Measurements from ENCODE around the gene LYAR. TPM values are rescaled to one million over a fixed set of nuclear protein-coding genes. Genes with fewer than 3 reads are reported as not detected.
A peak's percentile ranks its signal among the peaks of the same experiment; 100 is the strongest.

LYAR gene
- total RNA-seq, 6 donors from 2014 or later, result 6.5 to 22.9 (median 14.1) TPM

GRCh38 chr4:4328206-4328605 lies 38.3 kb upstream of the LYAR start:
- no peak overlapping the region for H3K4me3 ChIP-seq
- H3K9me3 ChIP-seq, result no peaks in the 10 kb centered on the region
- no peak for DNase-seq
- no peaks in the 10 kb centered on the region for H3K36me3 ChIP-seq
- no peak for ATAC-seq (ENCODE audit: low FRiP score in 2 of 2)
- H3K4me1 ChIP-seq, result peaks cover 0 to 2% (median 0%) of the 10 kb centered on the region in 4 donors
- no peak overlapping the region for H3K27ac ChIP-seq
- 100% methylated on average over 1 of the region's 1 CpG for WGBS, 2 donors
- TF ChIP-seq EP300 (IDR thresholded peaks at IDR 0.05), result no peak
- no peak for TF ChIP-seq POLR2A (IDR thresholded peaks at IDR 0.05)
- TF ChIP-seq POLR2AphosphoS5 (IDR thresholded peaks at IDR 0.05), result no peak
- H3K27me3 ChIP-seq, result no peaks in the 10 kb centered on the region

- Histone ChIP-seq H3K36me3 (peaks cover 0 to under 1% (median under 1%) of the 10 kb centered on the region in 4 donors), H3K4me1 (no peaks in the 10 kb centered on the region), H3K27ac (no peak overlapping the region), H3K27me3 (no peaks in the 10 kb centered on the region), H3K4me3 (no peak overlapping the region), H3K9me3 (no peaks in the 10 kb centered on the region)
- DNase-seq (peak; percentile 25 to 52), ATAC-seq (ENCODE audit: low FRiP score in 2 of 2) (peak; percentile 11 to 61)
- no peak for TF ChIP-seq EP300 (IDR thresholded peaks at IDR 0.05)
- no peak for TF ChIP-seq POLR2AphosphoS5 (IDR thresholded peaks at IDR 0.05)
- TF ChIP-seq POLR2A (IDR thresholded peaks at IDR 0.05), result no peak
- TF ChIP-seq CTCF (IDR thresholded peaks at IDR 0.05), result no peak
- WGBS, 2 donors, result 45 to 51% methylated on average over 12 to 22 of the region's 22 CpGs
Measured at GRCh38 chr4:4327652-4328121, 37.7 kb upstream of the LYAR start.

GRCh38 chr4:4326166-4326565 lies 36.2 kb upstream of the LYAR start:
- Histone ChIP-seq H3K27ac (no peak overlapping the region), H3K9me3 (no peaks in the 10 kb centered on the region), H3K4me3 (no peak overlapping the region), H3K4me1 (no peaks in the 10 kb centered on the region), H3K27me3 (no peaks in the 10 kb centered on the region), H3K36me3 (peaks cover 0 to 15% (median 11%) of the 10 kb centered on the region in 4 donors)
- TF ChIP-seq EP300 (IDR thresholded peaks at IDR 0.05), result no peak
- TF ChIP-seq POLR2A (IDR thresholded peaks at IDR 0.05), result no peak
- TF ChIP-seq POLR2AphosphoS5 (IDR thresholded peaks at IDR 0.05), result no peak
- no peak for TF ChIP-seq CTCF (IDR thresholded peaks at IDR 0.05)
- peak in 1 of 2 donors; percentile 3 for DNase-seq
- ATAC-seq (ENCODE audit: low FRiP score in 2 of 2), result no peak
- WGBS, 2 donors, result 94 to 98% methylated on average over 4 of the region's 4 CpGs

- WGBS, 2 donors, result 93 to 98% methylated on average over 4 to 5 of the region's 5 CpGs
- ATAC-seq (ENCODE audit: low FRiP score in 2 of 2), result no peak
- no peaks in the 10 kb centered on the region for H3K27me3 ChIP-seq
- H3K27ac ChIP-seq, result peak overlapping the region in 2 of 4 donors; percentile 65 to 84
- H3K36me3 ChIP-seq, result peaks cover 2 to 23% (median 20%) of the 10 kb centered on the region in 4 donors
- H3K4me3 ChIP-seq, result no peak overlapping the region
- H3K9me3 ChIP-seq, result no peaks in the 10 kb centered on the region
- DNase-seq, result peak in 1 of 2 donors; percentile 12
- no peaks in the 10 kb centered on the region for H3K4me1 ChIP-seq
- TF ChIP-seq CTCF (IDR thresholded peaks at IDR 0.05) (no peak), POLR2AphosphoS5 (IDR thresholded peaks at IDR 0.05) (no peak), EP300 (IDR thresholded peaks at IDR 0.05) (no peak), POLR2A (IDR thresholded peaks at IDR 0.05) (no peak)
Measured at GRCh38 chr4:4325321-4325720, 35.4 kb upstream of the LYAR start.

GRCh38 chr4:4323705-4324534 lies 34.0 kb upstream of the LYAR start:
- ATAC-seq (ENCODE audit: low FRiP score in 2 of 2) (no peak), DNase-seq (peak in 1 of 2 donors; percentile 10)
- 45 to 49% methylated on average over 10 of the region's 10 CpGs for WGBS, 2 donors
- no peak overlapping the region for H3K4me3 ChIP-seq
- H3K9me3 ChIP-seq, result no peaks in the 10 kb centered on the region
- H3K27ac ChIP-seq, result peak overlapping the region; percentile 48 to 84 (median 60)
- H3K36me3 ChIP-seq, result peaks cover 2 to 32% (median 21%) of the 10 kb centered on the region in 4 donors
- H3K27me3 ChIP-seq, result no peaks in the 10 kb centered on the region
- H3K4me1 ChIP-seq, result no peaks in the 10 kb centered on the region
- TF ChIP-seq POLR2AphosphoS5 (IDR thresholded peaks at IDR 0.05) (no peak), POLR2A (IDR thresholded peaks at IDR 0.05) (no peak), CTCF (IDR thresholded peaks at IDR 0.05) (no peak), EP300 (IDR thresholded peaks at IDR 0.05) (no peak)
